A673 (cell line): Measurements from ENCODE around the gene GAS2L2.

ENCODE experiments used
- CTCF ChIP-seq: fragments of 300-800, 200-600 bp; sonication (generic); conservative IDR thresholded peaks from 2 replicates; pipeline ENCODE4 v1.5.1; 2017; ENCODE audit warnings: low read depth, mild to moderate bottlenecking, antibody characterized with exemption, low read length, moderate library complexity, mixed read lengths
- EZH2 ChIP-seq: fragments of 200-600 bp; sonication (generic); IDR thresholded peaks from 2 replicates; pipeline ENCODE4 v1.6.1; 2017; ENCODE audit warnings: borderline replicate concordance, low read depth, mild to moderate bottlenecking, mixed read lengths, antibody characterized with exemption, low read length; ENCODE audit not compliant: poor library complexity, severe bottlenecking

GRCh38 chr17:35701491-35701890, 51.5 kb downstream of the GAS2L2 start:
- TF ChIP-seq CTCF (no peak), EZH2 (no peak)
